ENCODE results near the gene HPSE2.

DNA sequence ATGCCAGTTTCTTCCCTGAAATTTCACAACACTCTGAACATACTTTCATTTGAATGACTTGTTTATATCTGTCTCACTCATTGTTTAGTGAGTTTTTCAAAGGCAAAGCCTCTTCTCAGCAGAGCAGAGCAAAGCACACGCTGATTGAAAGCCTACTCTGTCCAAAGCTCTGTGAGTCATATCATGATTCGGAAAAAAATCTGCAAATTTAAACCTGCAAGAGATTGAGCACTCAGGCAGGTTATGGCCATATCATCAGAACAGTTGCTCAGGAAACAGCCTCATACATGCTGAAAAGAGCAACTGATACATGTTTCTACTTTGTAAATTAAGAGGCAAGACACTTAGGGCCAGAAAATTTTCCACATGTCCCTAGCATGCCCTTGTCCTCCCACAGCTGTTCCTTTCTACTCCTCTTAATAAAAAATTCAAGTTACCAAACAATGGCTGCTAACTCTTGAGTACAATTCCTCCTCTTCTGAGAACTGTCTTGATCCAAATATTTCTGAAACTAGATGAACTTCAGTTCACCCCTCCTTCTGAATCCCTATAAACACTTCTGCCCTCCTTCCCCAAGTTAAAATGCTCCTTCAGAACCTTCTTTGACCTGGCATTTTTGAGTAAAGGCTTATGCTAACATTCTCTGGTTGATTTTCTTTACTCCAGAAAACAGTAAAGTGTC lies 648.4 kb downstream of the HPSE2 start:
- no peak for TF ChIP-seq POLR2A (IDR thresholded peaks at IDR 0.05)
- TF ChIP-seq, protein P1, sequence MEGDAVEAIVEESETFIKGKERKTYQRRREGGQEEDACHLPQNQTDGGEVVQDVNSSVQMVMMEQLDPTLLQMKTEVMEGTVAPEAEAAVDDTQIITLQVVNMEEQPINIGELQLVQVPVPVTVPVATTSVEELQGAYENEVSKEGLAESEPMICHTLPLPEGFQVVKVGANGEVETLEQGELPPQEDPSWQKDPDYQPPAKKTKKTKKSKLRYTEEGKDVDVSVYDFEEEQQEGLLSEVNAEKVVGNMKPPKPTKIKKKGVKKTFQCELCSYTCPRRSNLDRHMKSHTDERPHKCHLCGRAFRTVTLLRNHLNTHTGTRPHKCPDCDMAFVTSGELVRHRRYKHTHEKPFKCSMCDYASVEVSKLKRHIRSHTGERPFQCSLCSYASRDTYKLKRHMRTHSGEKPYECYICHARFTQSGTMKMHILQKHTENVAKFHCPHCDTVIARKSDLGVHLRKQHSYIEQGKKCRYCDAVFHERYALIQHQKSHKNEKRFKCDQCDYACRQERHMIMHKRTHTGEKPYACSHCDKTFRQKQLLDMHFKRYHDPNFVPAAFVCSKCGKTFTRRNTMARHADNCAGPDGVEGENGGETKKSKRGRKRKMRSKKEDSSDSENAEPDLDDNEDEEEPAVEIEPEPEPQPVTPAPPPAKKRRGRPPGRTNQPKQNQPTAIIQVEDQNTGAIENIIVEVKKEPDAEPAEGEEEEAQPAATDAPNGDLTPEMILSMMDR (IDR thresholded peaks at IDR 0.05 in 4 of 5, conservative IDR thresholded peaks at IDR 0.05 in 1 of 5): no peak

All from gastrocnemius medialis (tissue), 4 donors.